PC-3 (cell line): ENCODE data around the gene PYROXD2.

Source experiments
- CTCF ChIP-seq: fragments of 300-600 bp; sonication (generic); conservative IDR thresholded peaks from 2 replicates; pipeline ENCODE4 v1.5.1; 2017; ENCODE audit warnings: antibody characterized with exemption, low read depth, mild to moderate bottlenecking, low read length
- EZH2phosphoT487 ChIP-seq: fragments of 300-600 bp; sonication (generic); IDR thresholded peaks from 2 replicates; pipeline ENCODE4 v1.6.1; 2018; ENCODE audit warnings: mild to moderate bottlenecking, antibody characterized with exemption, low read length, borderline replicate concordance

GRCh38 chr10:98364432-98365102 is 50.4 kb downstream of the PYROXD2 start:
- TF ChIP-seq CTCF (no peak), EZH2phosphoT487 (no peak)
